NCI-H510A treated with DMSO at 0.1 percent for 48 hours (cell line): ENCODE results near the gene VAC14.

Source experiments
- DNase-seq: peaks from one replicate; lab custom pipeline; 2025; lab: John Stamatoyannopoulos, UW

Gene VAC14

DNA sequence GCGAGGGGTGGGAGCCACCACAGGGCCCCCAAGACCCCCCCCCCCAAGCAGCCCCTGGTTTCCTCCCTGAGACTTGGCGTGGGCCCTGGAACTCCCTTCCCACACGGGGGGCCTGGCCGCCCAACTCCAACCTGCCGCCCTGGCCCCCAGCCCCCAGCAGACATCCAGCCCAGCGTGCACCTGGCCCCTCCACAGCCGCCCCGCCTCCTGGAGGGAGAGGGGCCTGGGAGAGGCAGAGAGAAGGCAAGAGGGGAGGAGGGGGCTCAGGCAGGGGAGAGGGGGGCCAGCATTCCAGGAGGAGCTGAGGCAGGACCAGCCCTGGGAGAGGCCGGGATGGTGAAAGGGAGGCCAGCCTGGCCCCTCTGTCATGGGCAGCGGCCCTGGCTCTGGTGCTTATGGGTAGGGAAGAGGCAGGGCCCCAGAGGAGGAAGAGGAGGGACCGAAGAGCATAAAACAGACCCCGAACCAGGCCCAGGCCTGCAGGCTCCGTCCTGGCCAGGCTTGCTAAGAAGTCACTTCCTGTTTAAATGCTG lies 137.9 kb downstream of the VAC14 start:
- DNase-seq = no peak

GRCh38 chr16:70661918-70662641 lies 138.9 kb downstream of the VAC14 start:
- DNase-seq = no peak

GRCh38 chr16:70661534-70661917 lies 139.4 kb downstream of the VAC14 start:
- DNase-seq = no peak

- no peak for DNase-seq
Observed at GRCh38 chr16:70660672-70661350, 140.1 kb downstream of the VAC14 start.

GRCh38 chr16:70659953-70660671 lies 140.8 kb downstream of the VAC14 start:
- no peak for DNase-seq

DNA sequence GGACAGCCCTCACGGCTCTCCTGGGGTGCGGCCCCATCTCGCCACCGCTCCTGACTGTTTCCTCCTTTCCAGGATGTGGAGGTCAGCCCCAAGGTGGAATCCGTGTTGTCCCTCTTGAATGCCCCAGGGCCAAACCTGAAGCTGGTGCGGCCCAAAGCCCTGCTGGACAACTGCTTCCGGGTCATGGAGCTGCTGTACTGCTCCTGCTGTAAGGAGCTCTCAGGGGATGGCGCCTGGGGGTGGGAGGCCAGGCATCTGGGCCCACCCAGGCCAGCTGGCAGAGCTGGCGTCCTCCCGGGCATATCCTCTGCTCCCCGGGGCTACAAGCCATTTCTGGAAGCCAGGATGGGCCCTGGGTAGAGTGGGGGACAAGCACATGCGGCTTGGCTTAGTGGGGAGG lies 141.4 kb downstream of the VAC14 start:
- DNase-seq = no peak

DNA sequence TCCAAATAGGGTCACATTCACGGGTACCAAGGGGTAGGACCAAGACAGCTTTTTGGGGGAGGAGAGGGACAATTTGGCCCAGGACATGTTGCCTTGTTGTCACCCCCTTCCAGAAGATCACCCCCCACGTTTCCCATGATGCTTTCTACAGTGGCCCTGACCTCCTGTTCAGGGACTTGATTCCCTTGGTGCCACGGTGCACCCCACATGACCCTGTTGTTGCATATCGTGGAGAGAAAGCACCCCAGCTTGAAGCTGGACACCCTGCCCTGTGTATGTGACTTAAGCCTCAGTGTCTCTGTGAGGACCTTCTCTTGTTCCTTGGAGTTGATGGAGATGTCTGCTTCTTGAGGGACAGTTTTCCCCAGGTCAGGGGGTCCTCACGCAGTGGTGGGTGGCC lies 142.0 kb downstream of the VAC14 start:
- no peak for DNase-seq

DNA sequence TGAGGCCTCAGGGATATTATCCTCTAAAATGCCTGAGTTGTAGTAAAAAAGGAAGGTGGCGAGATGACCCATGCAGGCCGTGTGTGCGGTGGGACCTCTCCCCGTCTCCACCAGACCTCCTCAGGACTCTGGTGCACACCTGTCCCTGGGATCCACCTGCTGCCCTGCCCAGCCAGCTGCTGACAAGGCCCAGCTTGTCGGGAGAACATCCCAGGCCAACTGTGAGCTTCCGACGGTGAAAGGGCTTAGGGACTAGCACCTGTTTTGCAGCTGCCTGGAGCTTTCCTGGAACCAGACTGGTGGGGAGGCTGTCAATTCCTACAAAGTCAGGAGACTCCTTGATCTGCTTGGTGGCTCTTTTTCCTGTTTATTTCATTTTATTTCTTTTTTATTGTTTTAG lies 143.0 kb downstream of the VAC14 start:
- peak; percentile 14 for DNase-seq

DNA sequence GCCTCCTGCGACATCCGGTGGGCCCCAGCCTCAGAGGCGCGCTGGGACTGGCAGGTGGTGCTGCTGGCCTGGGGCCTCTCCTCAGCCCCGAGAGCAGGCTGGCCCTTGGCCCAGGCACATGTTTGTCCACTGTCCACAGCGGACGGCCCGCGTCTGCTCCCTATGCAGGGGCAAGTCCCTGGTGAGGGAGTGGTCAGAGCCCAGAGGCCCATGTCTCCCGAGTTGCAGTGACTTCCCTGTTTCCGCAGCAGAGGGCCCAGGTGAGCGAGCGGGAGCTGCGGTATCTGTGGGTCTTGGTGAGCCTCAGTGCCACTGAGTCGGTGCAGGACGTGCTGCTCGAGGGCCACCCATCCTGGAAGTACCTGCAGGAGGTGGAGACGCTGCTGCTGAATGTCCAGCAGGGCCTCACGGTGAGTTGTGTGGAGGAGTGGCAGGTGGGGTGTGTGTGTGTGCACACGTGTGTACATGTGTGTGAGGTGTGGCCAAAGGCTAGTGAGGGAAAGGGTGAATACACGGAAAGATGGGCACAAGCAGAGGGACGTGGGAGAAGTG lies 144.2 kb downstream of the VAC14 start:
- no peak for DNase-seq

DNA sequence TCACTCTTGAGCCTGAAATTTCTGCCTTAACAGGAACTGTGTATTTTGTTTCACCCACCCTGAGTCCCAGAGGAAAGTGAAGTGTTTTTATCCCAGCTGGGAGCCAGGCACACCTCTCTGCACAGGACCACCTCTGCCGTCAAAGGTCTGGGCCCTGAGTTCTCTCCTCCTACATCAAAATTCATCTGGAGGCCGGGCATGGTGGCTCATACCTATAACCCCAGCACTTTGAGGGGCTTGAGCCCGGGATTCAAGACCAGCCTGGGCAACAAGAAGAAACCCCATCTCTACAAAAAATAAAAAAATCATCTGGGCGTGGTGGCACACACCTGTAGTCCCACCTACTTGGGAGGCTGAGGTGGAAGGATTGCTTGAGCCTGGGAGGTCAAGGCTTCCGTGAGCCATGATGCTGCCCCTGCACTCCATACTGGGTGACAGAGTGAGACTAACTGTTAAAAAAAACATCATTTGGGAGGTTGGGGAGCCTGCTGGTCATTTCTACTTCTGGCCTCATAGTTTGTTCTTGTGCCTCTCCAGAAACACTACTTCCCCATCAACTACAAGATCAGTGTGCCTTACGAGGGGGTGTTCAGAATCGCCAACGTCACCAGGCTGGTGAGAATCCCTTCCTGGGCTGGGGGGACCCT lies 144.8 kb downstream of the VAC14 start:
- DNase-seq = no peak

GRCh38 chr16:70653809-70654771 lies 146.9 kb downstream of the VAC14 start:
- DNase-seq = peak; percentile 75

- no peak for DNase-seq
Observed at GRCh38 chr16:70653406-70653805, 147.6 kb downstream of the VAC14 start.

- DNase-seq = no peak
Observed at GRCh38 chr16:70652322-70652721, 148.6 kb downstream of the VAC14 start.

DNA sequence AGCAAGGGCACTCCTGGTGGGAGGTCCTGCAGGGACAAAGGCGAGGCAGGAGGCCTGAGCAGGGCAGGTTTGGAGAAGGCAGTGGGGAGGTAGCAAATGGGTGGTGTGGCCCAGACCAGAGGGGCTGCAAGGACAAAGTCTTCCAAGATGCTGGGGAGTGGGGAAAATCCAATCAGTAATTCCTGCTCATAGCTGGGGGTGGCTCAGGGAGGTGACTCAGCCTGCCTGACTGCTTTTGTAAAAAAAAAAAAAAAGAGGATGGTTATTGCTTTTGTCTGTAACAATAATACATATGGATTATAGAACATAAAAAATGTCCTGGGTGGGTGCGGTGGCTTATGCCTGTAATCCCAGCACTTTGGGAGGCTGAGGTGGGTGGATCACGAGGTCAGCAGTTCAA lies 149.4 kb downstream of the VAC14 start:
- no peak for DNase-seq

DNA sequence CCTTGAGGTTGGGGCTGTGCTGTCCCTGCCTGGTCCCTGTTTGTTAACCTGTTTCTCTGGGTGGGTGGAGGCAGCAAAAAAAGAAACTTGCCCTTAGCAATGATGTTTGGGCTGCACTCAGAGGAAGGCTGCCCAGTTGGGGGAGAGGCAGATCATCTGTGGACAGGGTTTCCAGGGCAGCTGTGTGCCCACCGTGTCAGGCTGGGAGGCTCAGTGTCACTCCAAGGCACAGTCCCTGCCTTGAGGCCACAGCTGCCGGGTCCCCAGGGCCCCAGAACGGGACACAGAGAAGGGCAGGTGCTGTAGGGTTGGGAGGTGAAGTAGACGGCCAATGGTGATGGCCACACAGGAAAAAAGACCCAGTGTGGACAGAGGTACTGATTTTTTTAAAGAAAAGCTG lies 150.7 kb downstream of the VAC14 start:
- no peak for DNase-seq

DNA sequence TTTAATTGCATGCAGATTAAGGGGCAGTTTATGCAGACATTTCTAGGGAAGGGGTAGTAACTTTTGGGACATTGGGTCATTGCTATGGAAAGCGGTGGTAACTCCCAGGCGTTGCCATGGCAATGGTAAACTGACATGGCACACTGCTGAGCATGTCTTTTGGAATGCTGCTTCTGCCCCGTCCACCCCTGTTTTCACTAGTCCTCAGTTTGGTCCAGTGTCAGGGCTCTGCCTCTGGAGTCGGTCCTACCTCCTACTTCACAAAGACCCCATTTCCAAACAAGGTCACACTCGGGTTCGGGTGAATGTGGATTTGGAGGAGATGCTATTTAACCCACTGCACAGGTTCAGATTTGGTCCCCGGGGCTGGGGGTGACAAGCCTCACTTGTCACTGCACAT lies 151.7 kb downstream of the VAC14 start:
- no peak for DNase-seq

GRCh38 chr16:70648606-70649005 lies 152.4 kb downstream of the VAC14 start:
- no peak for DNase-seq

DNA sequence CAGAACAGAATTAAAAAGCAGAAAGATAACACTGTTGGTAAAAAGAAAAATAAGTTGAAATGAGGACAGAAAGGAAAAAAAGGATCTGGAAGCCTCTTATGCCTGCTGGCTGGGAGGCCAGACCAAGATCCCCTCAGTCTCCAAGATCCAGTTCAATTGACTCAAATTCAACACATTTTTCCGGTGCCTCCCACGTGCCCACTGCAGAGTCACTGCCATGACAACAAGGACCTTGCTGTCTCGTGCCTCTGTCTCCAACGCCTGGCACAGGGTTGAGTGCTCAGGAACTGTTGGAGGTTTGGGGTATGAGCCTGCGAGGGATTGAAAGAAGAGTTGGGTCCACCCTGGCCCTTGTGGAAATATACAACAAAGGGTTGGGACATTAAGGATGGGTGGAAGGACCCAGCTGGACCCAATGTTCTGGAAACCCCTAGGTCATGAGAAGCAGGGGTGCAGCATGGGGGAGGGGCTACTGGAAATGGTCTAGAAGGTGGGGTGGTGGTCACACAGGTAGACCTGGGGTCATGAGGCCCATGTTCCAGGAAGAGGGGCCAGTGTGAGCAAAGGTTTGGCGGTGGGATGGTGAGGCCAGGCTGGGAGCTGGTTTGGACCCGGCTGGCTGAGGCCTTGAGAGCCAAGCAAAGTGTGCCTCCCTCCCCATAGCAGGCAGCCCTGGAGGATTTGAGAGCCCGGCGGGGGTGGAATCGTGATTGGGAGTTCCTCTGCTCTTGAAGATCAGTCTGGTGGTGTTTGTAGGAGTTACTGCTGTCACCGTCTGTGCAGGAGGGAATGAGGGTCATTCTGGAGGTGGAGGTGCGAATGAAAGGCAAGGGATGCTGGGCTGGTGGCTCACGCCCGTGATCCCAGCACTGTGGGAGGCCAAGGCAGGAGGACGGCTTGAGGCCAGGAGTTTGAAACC lies 153.3 kb downstream of the VAC14 start:
- DNase-seq = no peak

- no peak for DNase-seq
Observed at GRCh38 chr16:70646260-70647241, 154.4 kb downstream of the VAC14 start, which contains the start of gene IL34. Gene IL34, plus strand, starts transcription at chr16:70646559. Its CDS starts 389 bp downstream, at chr16:70646948.
